ENCODE measurements around the gene MYO16. TPM values are rescaled to one million over a fixed set of nuclear protein-coding genes. Genes with fewer than 3 reads are reported as not detected.

MYO16 gene
- total and polyA plus RNA-seq, 2 of the 4 experiments (the other 2 are of a cell fraction): under 0.01 to 0.03 TPM

DNA sequence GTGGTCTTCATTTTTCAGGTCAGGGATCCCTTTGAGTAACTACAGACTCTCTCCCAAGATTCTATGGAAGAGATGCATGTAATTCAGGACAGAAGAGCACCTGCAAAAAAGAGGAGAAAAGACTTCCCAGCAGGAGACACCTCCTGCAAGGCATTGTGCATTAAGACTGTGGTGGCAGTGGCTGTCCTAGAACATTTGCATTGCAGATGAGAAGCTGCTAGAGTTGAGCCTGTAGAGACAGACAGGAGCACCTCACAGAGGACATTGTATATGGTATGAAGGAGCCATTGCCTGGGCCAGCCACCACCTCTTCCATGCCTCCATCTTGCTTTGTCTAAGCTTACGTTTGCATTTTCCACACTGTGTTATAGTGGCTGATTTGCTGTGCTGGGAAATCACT, 11.2 kb upstream of the MYO16 start:
- no CpG with 5 or more reads among the region's 1 CpG for WGBS, 2 experiments (ENCODE audit: extremely low coverage in 2 of 2, insufficient read length in 1 of 2)
- Histone ChIP-seq H3K23ac (ENCODE audit: low read depth, low read length) (no peak overlapping the region), H3K4me2 (ENCODE audit: low read depth, low read length) (no peak overlapping the region), H3K79me1 (ENCODE audit: low read depth in 1 of 2, low read length in 2 of 2) (no peaks in the 10 kb centered on the region), H2AK9ac (replicated peaks; ENCODE audit: low read depth, low read length, poor library complexity) (no peak overlapping the region), H3K9me1 (ENCODE audit: insufficient read depth, low read length) (no peaks in the 10 kb centered on the region), H3K4me3 (ENCODE audit: insufficient read depth, low read depth, low read length) (no peak overlapping the region), H3K9me3 (ENCODE audit: control insufficient read depth, insufficient read depth, low read length) (no peaks in the 10 kb centered on the region), H3K4ac (ENCODE audit: low read depth, low read length) (no peak overlapping the region), H2BK20ac (ENCODE audit: low read depth, low read length) (no peak overlapping the region), H2AFZ (replicated peaks; ENCODE audit: low read length, poor library complexity) (no peak overlapping the region), H4K20me1 (ENCODE audit: insufficient read depth, low read length) (no peaks in the 10 kb centered on the region), H3K36me3 (ENCODE audit: control insufficient read depth, insufficient read depth, low read length) (no peaks in the 10 kb centered on the region), H3K27me3 (ENCODE audit: control insufficient read depth, insufficient read depth, low read length) (no peaks in the 10 kb centered on the region), H3K56ac (ENCODE audit: extremely low read depth, insufficient read depth, low read length) (no peak overlapping the region), H2AK5ac (ENCODE audit: low read depth, low read length) (no peak overlapping the region), H4K8ac (ENCODE audit: low read depth in 2 of 2, low read length in 2 of 2) (no peak overlapping the region), H3K4me1 (ENCODE audit: control insufficient read depth, insufficient read depth, low read length) (no peaks in the 10 kb centered on the region), H3K18ac (ENCODE audit: low read depth, low read length) (no peak overlapping the region), H4K91ac (ENCODE audit: insufficient read depth, low read depth, low read length) (no peak overlapping the region), H3K9ac (ENCODE audit: low read depth, low read length) (no peak overlapping the region), H4K5ac (ENCODE audit: low read depth, low read length) (no peak overlapping the region), H3K14ac (replicated peaks; ENCODE audit: low read depth, low read length) (no peak overlapping the region), H3K27ac (ENCODE audit: insufficient read depth, low read length) (no peak overlapping the region), H2BK5ac (ENCODE audit: low read depth, low read length, poor library complexity, severe bottlenecking) (no peak overlapping the region), H2BK120ac (ENCODE audit: low read depth, low read length) (no peak overlapping the region), H2BK15ac (ENCODE audit: low read depth, low read length) (no peak overlapping the region)
- in situ Hi-C loops (cut with MboI; ENCODE audit: low sequenced_read_pairs) (no loop called here), dilution Hi-C loops (cut with HindIII; ENCODE audit: low sequenced_read_pairs, unreplicated experiment) (no loop called here), intact Hi-C loops (cut with micrococcal nuclease) (no loop called here)
- POLR2A ChIA-PET (ENCODE audit: unreplicated experiment): no interaction called here
- no TSS peak for BruUV-seq (replicated peaks)
- ATAC-seq (ENCODE audit: low read depth) (no peak), DNase-seq (no peak)
- no peak for TF ChIP-seq FOS (IDR thresholded peaks at IDR 0.05; ENCODE audit: low read depth, low read length)
- TF ChIP-seq CHD1 (IDR thresholded peaks at IDR 0.05; ENCODE audit: low read depth, low read length): no peak
- no peak for TF ChIP-seq MXI1 (IDR thresholded peaks at IDR 0.05; ENCODE audit: borderline replicate concordance, low read depth, low read length)
- TF ChIP-seq, protein P1, sequence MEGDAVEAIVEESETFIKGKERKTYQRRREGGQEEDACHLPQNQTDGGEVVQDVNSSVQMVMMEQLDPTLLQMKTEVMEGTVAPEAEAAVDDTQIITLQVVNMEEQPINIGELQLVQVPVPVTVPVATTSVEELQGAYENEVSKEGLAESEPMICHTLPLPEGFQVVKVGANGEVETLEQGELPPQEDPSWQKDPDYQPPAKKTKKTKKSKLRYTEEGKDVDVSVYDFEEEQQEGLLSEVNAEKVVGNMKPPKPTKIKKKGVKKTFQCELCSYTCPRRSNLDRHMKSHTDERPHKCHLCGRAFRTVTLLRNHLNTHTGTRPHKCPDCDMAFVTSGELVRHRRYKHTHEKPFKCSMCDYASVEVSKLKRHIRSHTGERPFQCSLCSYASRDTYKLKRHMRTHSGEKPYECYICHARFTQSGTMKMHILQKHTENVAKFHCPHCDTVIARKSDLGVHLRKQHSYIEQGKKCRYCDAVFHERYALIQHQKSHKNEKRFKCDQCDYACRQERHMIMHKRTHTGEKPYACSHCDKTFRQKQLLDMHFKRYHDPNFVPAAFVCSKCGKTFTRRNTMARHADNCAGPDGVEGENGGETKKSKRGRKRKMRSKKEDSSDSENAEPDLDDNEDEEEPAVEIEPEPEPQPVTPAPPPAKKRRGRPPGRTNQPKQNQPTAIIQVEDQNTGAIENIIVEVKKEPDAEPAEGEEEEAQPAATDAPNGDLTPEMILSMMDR (conservative IDR thresholded peaks at IDR 0.05; ENCODE audit: low read depth, low read length): no peak
- no peak for TF ChIP-seq NFE2L2 (IDR thresholded peaks at IDR 0.05; ENCODE audit: low read depth, low read length)
- TF ChIP-seq RCOR1 (IDR thresholded peaks at IDR 0.05; ENCODE audit: insufficient replicate concordance, low read length): no peak
- no peak for TF ChIP-seq BHLHE40 (IDR thresholded peaks at IDR 0.05; ENCODE audit: low read depth, low read length)
- TF ChIP-seq SMC3 (IDR thresholded peaks at IDR 0.05; ENCODE audit: low read depth, low read length): no peak
- no peak for TF ChIP-seq MAZ (IDR thresholded peaks at IDR 0.05; ENCODE audit: borderline replicate concordance, low read depth, low read length)
- no peak for TF ChIP-seq ELK1 (IDR thresholded peaks at IDR 0.05; ENCODE audit: borderline replicate concordance, low read depth, low read length)
- no peak for TF ChIP-seq CEBPB (IDR thresholded peaks at IDR 0.05; ENCODE audit: low read depth, low read length)
- TF ChIP-seq POLR2A (IDR thresholded peaks at IDR 0.05; ENCODE audit: low read depth, low read length): no peak
- no peak for TF ChIP-seq RFX5 (IDR thresholded peaks at IDR 0.05; ENCODE audit: low read depth, low read length)
- TF ChIP-seq MAFK (IDR thresholded peaks at IDR 0.05; ENCODE audit: low read depth, low read length): no peak
- no peak for TF ChIP-seq RAD21 (IDR thresholded peaks at IDR 0.05; ENCODE audit: low read length)
- TF ChIP-seq, protein P2, sequence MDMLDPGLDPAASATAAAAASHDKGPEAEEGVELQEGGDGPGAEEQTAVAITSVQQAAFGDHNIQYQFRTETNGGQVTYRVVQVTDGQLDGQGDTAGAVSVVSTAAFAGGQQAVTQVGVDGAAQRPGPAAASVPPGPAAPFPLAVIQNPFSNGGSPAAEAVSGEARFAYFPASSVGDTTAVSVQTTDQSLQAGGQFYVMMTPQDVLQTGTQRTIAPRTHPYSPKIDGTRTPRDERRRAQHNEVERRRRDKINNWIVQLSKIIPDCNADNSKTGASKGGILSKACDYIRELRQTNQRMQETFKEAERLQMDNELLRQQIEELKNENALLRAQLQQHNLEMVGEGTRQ (IDR thresholded peaks at IDR 0.05; ENCODE audit: low read depth, low read length): no peak
- CTCF ChIA-PET: no interaction called here
